GM12878 (cell line): ENCODE results near the gene DUOX2. TPM values are rescaled to one million over a fixed set of nuclear protein-coding genes. Genes with fewer than 3 reads are reported as not detected.

Source experiments
- ATAC-seq: fragments of 200-7000 bp; cut with Tn5 transposase; 3 replicates; pipeline ENCODE4 v1.9.1; 2020; ENCODE audit warnings: mild to moderate bottlenecking, moderate library complexity
- BruUV-seq: library from RNA; stranded (reverse); fragments of 400-500 nt; replicated peaks from 2 replicates; lab custom pipeline; 2021; lab: Mats Ljungman, UMichigan
- CTCF ChIA-PET: fragments of 300-600 bp; sonication (Branson Sonifier 250); formaldehyde crosslinking; extraction: SDS; loops from one replicate; lab custom pipeline; 2021; ENCODE audit warnings: inconsistent platforms; lab: Yijun Ruan, JAX
- POLR2A ChIA-PET: fragments of 350-600 bp; formaldehyde crosslinking; extraction: SDS; loops from one replicate; lab custom pipeline; 2021; ENCODE audit warnings: inconsistent platforms; lab: Charles Lee
- RAD21 ChIA-PET: fragments of 300-600 bp; sonication (Branson Sonifier 250); formaldehyde crosslinking; loops from one replicate; lab custom pipeline; 2023; ENCODE audit warnings: antibody characterized with exemption; ENCODE audit not compliant: unreplicated experiment; lab: Charles Lee
- SMC1A ChIA-PET: fragments of 300-600 bp; sonication (Branson Sonifier 250); formaldehyde crosslinking; loops from one replicate; lab custom pipeline; 2023; ENCODE audit not compliant: unreplicated experiment, uncharacterized antibody; lab: Charles Lee
- DNase-seq: peaks from one replicate; pipeline ENCODE4 v3.0.0-alpha.2; 2011; ENCODE audit warnings: low read depth, low spot score
- FAIRE-seq: peaks from 3 replicates; lab custom pipeline; 2011; peaks lifted over from hg19 to GRCh38; lab: Jason Lieb, UNC
- H2AFZ ChIP-seq: 2 replicates; pipeline ENCODE4 v1.6.0; 2011; ENCODE audit warnings: low read depth, low read length, control low read depth; ENCODE audit not compliant: control insufficient read depth
- H3K27ac ChIP-seq: 2 replicates; pipeline ENCODE4 v1.5.1; 2011; ENCODE audit warnings: control low read depth; ENCODE audit not compliant: control insufficient read depth, insufficient read depth
- H3K27me3 ChIP-seq, 2 experiments: replicated peaks in 1 of 2; 2 replicates each; pipeline versions ENCODE4 v1.6.0 to v1.6.1; 2011; ENCODE audit warnings: low read length in 1 of 2; ENCODE audit not compliant: control insufficient read depth in 2 of 2, insufficient read depth in 2 of 2
- H3K36me3 ChIP-seq, 2 experiments: 2 replicates each; pipeline ENCODE4 v1.5.1; 2011; ENCODE audit warnings: low read length in 1 of 2; ENCODE audit not compliant: control insufficient read depth in 2 of 2, insufficient read depth in 2 of 2
- H3K4me1 ChIP-seq: 2 replicates; pipeline ENCODE4 v1.6.1; 2011; ENCODE audit warnings: mild to moderate bottlenecking, low read length, moderate library complexity, mixed read lengths; ENCODE audit not compliant: control insufficient read depth, insufficient read depth
- H3K4me2 ChIP-seq: 2 replicates; pipeline ENCODE4 v1.6.0; 2011; ENCODE audit warnings: control low read depth; ENCODE audit not compliant: control insufficient read depth, insufficient read depth
- H3K4me3 ChIP-seq: fragments of 200-600 bp; sonication (generic); 2 replicates; pipeline ENCODE4 v1.5.1; 2016
- H3K79me2 ChIP-seq: 2 replicates; pipeline ENCODE4 v1.6.0; 2011; ENCODE audit warnings: low read length; ENCODE audit not compliant: control insufficient read depth, insufficient read depth
- H3K9ac ChIP-seq: 2 replicates; pipeline ENCODE4 v1.8.0; 2011; ENCODE audit warnings: low read length, control low read depth, mixed read lengths; ENCODE audit not compliant: control insufficient read depth, insufficient read depth
- H3K9me3 ChIP-seq: replicated peaks from 3 replicates; pipeline ENCODE4 v1.5.1; 2011; ENCODE audit warnings: mild to moderate bottlenecking, low read length; ENCODE audit not compliant: control insufficient read depth, insufficient read depth
- H4K20me1 ChIP-seq: 2 replicates; pipeline ENCODE4 v1.6.0; 2011; ENCODE audit not compliant: control insufficient read depth, insufficient read depth
- ATF2 ChIP-seq: IDR thresholded peaks from 2 replicates; pipeline ENCODE4 v1.6.1; 2012; ENCODE audit warnings: low read length, inconsistent platforms
- ATF3 ChIP-seq: IDR thresholded peaks from 2 replicates; pipeline ENCODE4 v1.6.1; 2011; ENCODE audit warnings: low read depth, mild to moderate bottlenecking, low read length, moderate library complexity, borderline replicate concordance; ENCODE audit errors: extremely low read depth
- BCL11A ChIP-seq: IDR thresholded peaks from 2 replicates; pipeline ENCODE4 v1.6.1; 2011; ENCODE audit warnings: low read depth, low read length
- CREM ChIP-seq: IDR thresholded peaks from 2 replicates; pipeline ENCODE4 v1.6.1; 2014; ENCODE audit warnings: antibody characterized with exemption, low read depth
- E2F4 ChIP-seq: IDR thresholded peaks from 2 replicates; pipeline ENCODE4 v1.6.1; 2012; ENCODE audit warnings: low read depth, low read length, improper control_type of control experiment
- HDAC6 ChIP-seq: fragments of 200-600 bp; sonication (generic); IDR thresholded peaks from one replicate; pipeline ENCODE4 v1.8.0; 2017; ENCODE audit warnings: antibody characterized with exemption; ENCODE audit not compliant: unreplicated experiment
- IRF4 ChIP-seq: IDR thresholded peaks from 2 replicates; pipeline ENCODE4 v1.6.1; 2011; ENCODE audit warnings: low read depth, low read length
- RFX5 ChIP-seq: IDR thresholded peaks from 2 replicates; pipeline ENCODE4 v1.6.1; 2011; ENCODE audit warnings: low read depth, low read length, improper control_type of control experiment
- SMARCA5 ChIP-seq: fragments of 450-650 bp; IDR thresholded peaks from 2 replicates; pipeline ENCODE4 v1.6.1; 2017; ENCODE audit warnings: mild to moderate bottlenecking
- ZSCAN29 ChIP-seq: fragments of 450-650 bp; IDR thresholded peaks from 2 replicates; pipeline ENCODE4 v1.6.1; 2017; ENCODE audit warnings: mild to moderate bottlenecking, moderate library complexity
- ZZZ3 ChIP-seq: IDR thresholded peaks from 2 replicates; pipeline ENCODE4 v1.6.1; 2011; ENCODE audit warnings: low read depth; ENCODE audit not compliant: control insufficient read depth, insufficient read length
- WGBS: methylation state at CpG from one replicate; pipeline ENCODE4 v1.1.6; 2016; ENCODE audit warnings: low lambda C conversion rate; ENCODE audit not compliant: insufficient replicate concordance, insufficient coverage; ENCODE audit errors: missing lambda C conversion rate; 5-methylcytosine and 5-hydroxymethylcytosine counted together
- in situ Hi-C: fragments of 300-500 bp; cut with MboI; formaldehyde crosslinking; loops from 9 replicates; pipeline ENCODE4 v1.14.3; 2018; ENCODE audit warnings: mixed read lengths
- intact Hi-C: fragments of 100-400 bp; cut with micrococcal nuclease; formaldehyde crosslinking; loops from one replicate; pipeline ENCODE4 v1.14.2; 2022; ENCODE audit not compliant: unreplicated experiment
- polyA plus RNA-seq, 11 experiments: library from polyadenylated mRNA; depleted of rRNA in 4 of 11; unstranded in 6 of 11; stranded (reverse) in 5 of 11; fragments of >200 nt; fragmentation: Nextera tagmentation in 4 of 11; fragmentation: Illumina TruSeq in 1 of 11; extraction: Ambion mirVana in 4 of 11; extraction: Trizol in 1 of 11; gene quantifications; 1 replicate in 1 of 11; 2 replicates in 10 of 11; pipeline versions ENCODE4 v1.2.1 to v1.2.3, GENCODE V29; 2011 to 2016; ENCODE audit warnings: inconsistent platforms in 2 of 11, missing spikeins in 2 of 11, low read depth in 1 of 11
- total RNA-seq, 4 experiments: library from RNA; depleted of rRNA in 3 of 4; stranded (reverse); fragments of >200 nt in 3 of 4; fragmentation: Illumina TruSeq in 1 of 4; extraction: Trizol in 1 of 4; gene quantifications; 2 replicates each; pipeline versions ENCODE4 v1.2.1 to v1.2.3, GENCODE V29; 2013 to 2021

The DUOX2 gene
- total and polyA plus RNA-seq, 10 of the 15 experiments (the other 5 are each of a cell fraction or from before 2014, with no cell fraction given) = 0.05 TPM; not detected in 9

GRCh38 chr15:45132844-45133560 is 19.0 kb upstream of the DUOX2 start (continued):
- TF ChIP-seq RFX5 (no peak), ZSCAN29 (no peak), ZZZ3 (no peak), IRF4 (no peak)
- TF ChIP-seq, all 136 proteins: peak for 0

DNA sequence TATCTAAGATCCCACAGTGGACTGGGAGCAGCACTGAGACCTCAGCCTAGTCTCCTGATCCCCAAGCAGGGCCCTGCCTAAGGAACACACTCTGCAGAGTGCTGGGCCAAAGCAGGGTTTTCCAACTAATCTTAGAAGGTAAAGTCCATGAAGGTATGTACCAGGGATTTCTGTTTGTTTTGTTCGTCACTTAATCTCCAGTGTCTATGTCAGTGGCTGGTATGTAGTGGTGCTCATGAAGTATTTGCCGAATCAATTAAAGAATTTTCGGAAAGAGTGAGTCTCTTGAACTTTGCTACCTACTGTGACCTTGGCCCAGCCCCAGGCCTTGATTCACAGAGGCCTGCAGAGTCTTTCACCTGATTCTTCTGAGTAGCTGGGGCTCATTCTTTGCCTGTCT is 17.5 kb upstream of the DUOX2 start:
- ATAC-seq (no peak), FAIRE-seq (no peak), DNase-seq (no peak)
- Histone ChIP-seq H3K4me2 (no peak overlapping the region), H2AFZ (no peak overlapping the region), H3K4me3 (no peak overlapping the region), H3K79me2 (no peaks in the 10 kb centered on the region), H4K20me1 (no peaks in the 10 kb centered on the region), H3K9me3 (no peaks in the 10 kb centered on the region), H3K27me3 (peaks cover 5 to 14% of the 10 kb centered on the region in 2 experiments), H3K9ac (no peak overlapping the region), H3K27ac (no peak overlapping the region), H3K4me1 (no peaks in the 10 kb centered on the region), H3K36me3 (no peaks in the 10 kb centered on the region)
- CTCF ChIA-PET = interaction anchor here (1.4 to 4.6 kb wide), 5 partner anchors 10 to 73 kb away, joined by 4 to 23 read pairs (median 8); no protein-coding TSS in a partner anchor
- POLR2A ChIA-PET = no interaction called here
- in situ Hi-C loops (no loop called here), intact Hi-C loops (no loop called here)
- SMC1A ChIA-PET = interaction anchor here (0.9 kb wide), 1 partner anchor 44 kb away, joined by 4 read pairs; no protein-coding TSS in a partner anchor
- TF ChIP-seq SMARCA5 = no peak
- no peak for TF ChIP-seq ATF3
- TF ChIP-seq E2F4 = no peak
- no peak for TF ChIP-seq BCL11A
- TF ChIP-seq ATF2 = no peak
- TF ChIP-seq CREM = no peak
- no peak for TF ChIP-seq HDAC6
- no TSS peak for BruUV-seq
- RAD21 ChIA-PET = no interaction called here
- 34% methylated on average over 3 of the region's 3 CpGs for WGBS
